ENCODE data around the gene HCFC1R1. TPM values are rescaled to one million over a fixed set of nuclear protein-coding genes. Genes with fewer than 3 reads are reported as not detected.
A peak's percentile ranks its signal among the peaks of the same experiment; 100 is the strongest.

Gene HCFC1R1
- total RNA-seq, 1 donor from 2014 or later = 47.0 TPM

- Histone ChIP-seq H4K20me1 (ENCODE audit: insufficient read depth, low read length) (no peaks in the 10 kb centered on the region), H3K36me3 (ENCODE audit: insufficient read depth, low read length) (no peaks in the 10 kb centered on the region), H3K4me2 (ENCODE audit: low read length) (peak overlapping the region; percentile 58), H3K9ac (ENCODE audit: low read length) (no peak overlapping the region), H3K79me2 (ENCODE audit: insufficient read depth, low read length) (no peaks in the 10 kb centered on the region), H3K27ac (ENCODE audit: low read depth, low read length) (no peak overlapping the region), H3K9me3 (ENCODE audit: insufficient read depth, low read depth, low read length) (no peaks in the 10 kb centered on the region), H3K4me1 (ENCODE audit: insufficient read depth, low read length) (peaks cover 6% of the 10 kb centered on the region), H2AFZ (ENCODE audit: low read depth, low read length) (no peak overlapping the region), H3K4me3 (ENCODE audit: insufficient read depth, low read depth, low read length) (no peak overlapping the region), H3K27me3 (ENCODE audit: insufficient read depth, low read length) (peaks cover 31% of the 10 kb centered on the region)
- DNase-seq (ENCODE audit: low read depth) (peak; percentile 93), FAIRE-seq (no peak)
- H3K4me1 Mint-ChIP-seq (ENCODE audit: low read depth, unreplicated experiment) = peaks cover 13% of the 10 kb centered on the region
- no peak for TF ChIP-seq CTCF (IDR thresholded peaks at IDR 0.05; ENCODE audit: insufficient read depth, low read depth, low read length)
- TF ChIP-seq EZH2 (IDR thresholded peaks at IDR 0.05; ENCODE audit: insufficient read depth, low read length) = no peak
- no peaks in the 10 kb centered on the region for H3K9me3 Mint-ChIP-seq (ENCODE audit: unreplicated experiment)
- no peak overlapping the region for H3K27ac Mint-ChIP-seq (ENCODE audit: unreplicated experiment)
- H3K4me3 Mint-ChIP-seq (ENCODE audit: unreplicated experiment) = no peak overlapping the region
- peaks cover 12% of the 10 kb centered on the region for H3K27me3 Mint-ChIP-seq (ENCODE audit: low read depth, unreplicated experiment)
- no peaks in the 10 kb centered on the region for H3K36me3 Mint-ChIP-seq (ENCODE audit: low read depth, unreplicated experiment)
Measured at GRCh38 chr16:3003582-3004270, 20.0 kb downstream of the HCFC1R1 start.

- no peak overlapping the region for H3K4me2 ChIP-seq (ENCODE audit: low read length)
- no peak overlapping the region for H3K9ac ChIP-seq (ENCODE audit: low read length)
- peak overlapping the region; percentile 53 for H3K27ac Mint-ChIP-seq (ENCODE audit: unreplicated experiment)
- H3K27me3 Mint-ChIP-seq (ENCODE audit: low read depth, unreplicated experiment) = peaks cover 10% of the 10 kb centered on the region
- no peak overlapping the region for H3K4me3 Mint-ChIP-seq (ENCODE audit: unreplicated experiment)
- no peaks in the 10 kb centered on the region for H3K4me1 ChIP-seq (ENCODE audit: insufficient read depth, low read length)
- H3K9me3 ChIP-seq (ENCODE audit: insufficient read depth, low read depth, low read length) = no peaks in the 10 kb centered on the region
- DNase-seq (ENCODE audit: low read depth) (no peak), FAIRE-seq (no peak)
- H3K4me1 Mint-ChIP-seq (ENCODE audit: low read depth, unreplicated experiment) = no peaks in the 10 kb centered on the region
- H2AFZ ChIP-seq (ENCODE audit: low read depth, low read length) = no peak overlapping the region
- no peaks in the 10 kb centered on the region for H3K36me3 Mint-ChIP-seq (ENCODE audit: low read depth, unreplicated experiment)
- no peaks in the 10 kb centered on the region for H4K20me1 ChIP-seq (ENCODE audit: insufficient read depth, low read length)
- peaks cover 14% of the 10 kb centered on the region for H3K27me3 ChIP-seq (ENCODE audit: insufficient read depth, low read length)
- H3K9me3 Mint-ChIP-seq (ENCODE audit: unreplicated experiment) = no peaks in the 10 kb centered on the region
- H3K36me3 ChIP-seq (ENCODE audit: insufficient read depth, low read length) = no peaks in the 10 kb centered on the region
- no peak overlapping the region for H3K27ac ChIP-seq (ENCODE audit: low read depth, low read length)
- H3K79me2 ChIP-seq (ENCODE audit: insufficient read depth, low read length) = no peaks in the 10 kb centered on the region
- TF ChIP-seq EZH2 (IDR thresholded peaks at IDR 0.05; ENCODE audit: insufficient read depth, low read length) (no peak), CTCF (IDR thresholded peaks at IDR 0.05; ENCODE audit: insufficient read depth, low read depth, low read length) (no peak)
- no peak overlapping the region for H3K4me3 ChIP-seq (ENCODE audit: insufficient read depth, low read depth, low read length)
Measured at GRCh38 chr16:3001316-3001715, 22.4 kb downstream of the HCFC1R1 start.

- no peak overlapping the region for H3K4me3 ChIP-seq (ENCODE audit: insufficient read depth, low read depth, low read length)
- no peak overlapping the region for H3K4me2 ChIP-seq (ENCODE audit: low read length)
- Mint-ChIP-seq H3K27ac (ENCODE audit: unreplicated experiment) (no peak overlapping the region), H3K4me3 (ENCODE audit: unreplicated experiment) (no peak overlapping the region), H3K36me3 (ENCODE audit: low read depth, unreplicated experiment) (no peaks in the 10 kb centered on the region), H3K27me3 (ENCODE audit: low read depth, unreplicated experiment) (peaks cover 12% of the 10 kb centered on the region), H3K4me1 (ENCODE audit: low read depth, unreplicated experiment) (no peaks in the 10 kb centered on the region), H3K9me3 (ENCODE audit: unreplicated experiment) (no peaks in the 10 kb centered on the region)
- DNase-seq (ENCODE audit: low read depth) = no peak
- no peaks in the 10 kb centered on the region for H3K36me3 ChIP-seq (ENCODE audit: insufficient read depth, low read length)
- TF ChIP-seq EZH2 (IDR thresholded peaks at IDR 0.05; ENCODE audit: insufficient read depth, low read length) (no peak), CTCF (IDR thresholded peaks at IDR 0.05; ENCODE audit: insufficient read depth, low read depth, low read length) (no peak)
- no peaks in the 10 kb centered on the region for H4K20me1 ChIP-seq (ENCODE audit: insufficient read depth, low read length)
- no peak overlapping the region for H2AFZ ChIP-seq (ENCODE audit: low read depth, low read length)
- no peak for FAIRE-seq
- H3K4me1 ChIP-seq (ENCODE audit: insufficient read depth, low read length) = no peaks in the 10 kb centered on the region
- H3K79me2 ChIP-seq (ENCODE audit: insufficient read depth, low read length) = no peaks in the 10 kb centered on the region
- H3K27me3 ChIP-seq (ENCODE audit: insufficient read depth, low read length) = peaks cover 14% of the 10 kb centered on the region
- no peak overlapping the region for H3K9ac ChIP-seq (ENCODE audit: low read length)
- no peak overlapping the region for H3K27ac ChIP-seq (ENCODE audit: low read depth, low read length)
- H3K9me3 ChIP-seq (ENCODE audit: insufficient read depth, low read depth, low read length) = no peaks in the 10 kb centered on the region
Measured at GRCh38 chr16:3000540-3000939, 23.2 kb downstream of the HCFC1R1 start.
